K562 (cell line): ENCODE data around the gene SNAPC5. TPM values are rescaled to one million over a fixed set of nuclear protein-coding genes. Genes with fewer than 3 reads are reported as not detected.
A peak's percentile ranks its signal among the peaks of the same experiment; 100 is the strongest.

Experiments
- FOXK1 ChIP-seq: sonication (generic); formaldehyde crosslinking; IDR thresholded peaks from 2 replicates; pipeline ENCODE4 v1.8.0; 2022; ENCODE audit warnings: missing genetic modification reagents, mild to moderate bottlenecking, borderline replicate concordance
- MTA1 ChIP-seq: fragments of 450-650 bp; IDR thresholded peaks from 2 replicates; pipeline ENCODE4 v1.6.1; 2017; ENCODE audit warnings: borderline replicate concordance
- RBM14 ChIP-seq: fragments of 200-400 bp; formaldehyde crosslinking; IDR thresholded peaks from 2 replicates; pipeline ENCODE4 v1.6.1; 2018; ENCODE audit warnings: low read depth, mild to moderate bottlenecking, low read length, moderate library complexity, borderline replicate concordance; ENCODE audit not compliant: insufficient read depth
- RUNX1 ChIP-seq: sonication (generic); IDR thresholded peaks from 2 replicates; pipeline ENCODE4 v1.6.1; 2016; ENCODE audit warnings: antibody characterized with exemption, low read depth
- SAFB ChIP-seq: fragments of 200-400 bp; formaldehyde crosslinking; IDR thresholded peaks from 2 replicates; pipeline ENCODE4 v1.6.1; 2017; ENCODE audit warnings: low read depth, low read length, borderline replicate concordance
- SMAD1 ChIP-seq: fragments of 150-350 bp; IDR thresholded peaks from 2 replicates; pipeline ENCODE4 v1.6.1; 2014; ENCODE audit warnings: low read length, low read depth; ENCODE audit not compliant: partially characterized antibody
- TAF15 ChIP-seq: fragments of 200-400 bp; formaldehyde crosslinking; IDR thresholded peaks from 2 replicates; pipeline ENCODE4 v1.6.1; 2017; ENCODE audit warnings: mild to moderate bottlenecking, low read depth, low read length, moderate library complexity
- ZC3H11A ChIP-seq: IDR thresholded peaks from 2 replicates; pipeline ENCODE4 v1.6.1; 2012; ENCODE audit warnings: low read depth, low read length, improper control_type of control experiment
- ZNF224 ChIP-seq: sonication (generic); formaldehyde crosslinking; IDR thresholded peaks from 2 replicates; pipeline ENCODE4 v1.8.0; 2022; ENCODE audit warnings: mild to moderate bottlenecking, missing genetic modification reagents
- ZNF398 ChIP-seq: fragments of 250-450 bp; sonication (Bioruptor Pico); IDR thresholded peaks from 2 replicates; pipeline ENCODE4 v1.8.0; 2021; ENCODE audit warnings: moderate library complexity, mild to moderate bottlenecking, inconsistent platforms
- ZNF778 ChIP-seq: fragments of 450-650 bp; formaldehyde crosslinking; IDR thresholded peaks from 2 replicates; pipeline ENCODE4 v1.4.0; 2020; ENCODE audit warnings: mild to moderate bottlenecking, moderate library complexity
- polyA plus RNA-seq, 8 experiments: library from polyadenylated mRNA; depleted of rRNA in 4 of 8; stranded (reverse) in 5 of 8; unstranded in 3 of 8; fragments of >200 nt; fragmentation: Nextera tagmentation in 2 of 8; fragmentation: Illumina TruSeq in 1 of 8; extraction: Ambion mirVana in 2 of 8; extraction: Trizol in 1 of 8; gene quantifications; 2 replicates each; pipeline versions ENCODE4 v1.2.1 to v1.2.3, GENCODE V29; 2011 to 2014; ENCODE audit warnings: inconsistent platforms in 1 of 8, missing spikeins in 1 of 8
- total RNA-seq, 7 experiments: library from RNA; depleted of rRNA in 6 of 7; stranded (reverse); fragments of >200 nt in 6 of 7; fragmentation: Illumina TruSeq in 2 of 7; extraction: Trizol in 2 of 7; gene quantifications; 2 replicates each; pipeline versions ENCODE4 v1.2.1 to v1.2.3, GENCODE V29; 2011 to 2021; ENCODE audit warnings: low replicate concordance in 1 of 7
- TF ChIP-seq, protein P1 (sequence below): fragments of 250-450 bp; sonication (Bioruptor Pico); IDR thresholded peaks from 2 replicates; pipeline ENCODE4 v1.4.0; 2020
- TF ChIP-seq, protein P2 (sequence below): fragments of 250-450 bp; sonication (Bioruptor Pico); IDR thresholded peaks from 2 replicates; pipeline ENCODE4 v1.8.0; 2022; ENCODE audit warnings: inconsistent platforms
- TF ChIP-seq, protein P3 (sequence below): sonication (generic); formaldehyde crosslinking; IDR thresholded peaks from 2 replicates; pipeline ENCODE4 v1.8.0; 2022; ENCODE audit warnings: mild to moderate bottlenecking, low read depth, missing genetic modification reagents

Gene SNAPC5
- total and polyA plus RNA-seq, 9 of the 15 experiments (the other 6 are each of a cell fraction or from before 2014, with no cell fraction given): 52.8 to 155 (median 96.5) TPM

DNA sequence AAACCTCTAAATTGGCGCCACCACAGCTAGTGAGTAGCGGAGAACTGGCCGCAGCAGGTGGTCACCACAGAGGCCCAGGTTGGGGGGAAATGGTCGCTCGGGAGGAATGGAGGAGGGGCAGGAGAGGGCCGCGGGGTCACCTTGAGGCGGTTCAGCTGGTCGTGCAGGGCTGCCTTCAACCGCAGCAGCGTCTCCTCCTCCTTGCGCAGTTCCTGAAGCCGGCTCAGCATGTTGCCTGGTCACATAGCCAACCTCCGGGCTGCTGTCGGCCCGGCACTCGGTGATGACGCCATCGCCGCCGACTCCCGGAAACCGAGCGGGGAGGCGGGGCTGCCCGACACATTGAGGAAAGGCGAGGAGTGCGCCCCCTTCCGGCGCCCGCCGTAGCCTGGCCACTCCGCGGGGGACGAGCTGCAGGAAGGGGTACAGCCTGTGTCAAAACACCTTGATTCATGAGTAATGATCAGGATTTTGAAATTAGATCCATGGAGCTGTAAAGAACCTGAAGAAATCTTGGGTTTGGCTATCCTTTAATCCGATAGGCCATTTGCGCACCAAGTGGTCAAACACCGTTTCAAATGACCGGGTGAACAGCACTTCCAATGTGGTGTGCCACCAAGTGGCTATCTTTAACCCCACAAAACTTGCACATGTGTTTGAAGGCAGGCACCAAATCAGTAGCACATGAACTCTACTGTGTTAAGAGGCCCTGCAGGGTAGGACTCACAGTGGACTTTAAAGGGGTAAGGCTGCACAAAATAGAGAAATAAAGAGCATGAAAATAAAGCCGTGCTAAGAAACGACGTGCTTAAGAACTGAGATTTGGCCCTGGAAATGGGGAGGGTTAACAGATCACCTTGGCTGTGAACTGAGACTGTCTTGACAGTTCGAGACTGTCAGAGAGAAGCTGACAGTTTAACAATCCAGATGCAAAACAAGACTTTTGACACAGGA lies at the start of gene SNAPC5 (continued):
- TF ChIP-seq, protein P1, sequence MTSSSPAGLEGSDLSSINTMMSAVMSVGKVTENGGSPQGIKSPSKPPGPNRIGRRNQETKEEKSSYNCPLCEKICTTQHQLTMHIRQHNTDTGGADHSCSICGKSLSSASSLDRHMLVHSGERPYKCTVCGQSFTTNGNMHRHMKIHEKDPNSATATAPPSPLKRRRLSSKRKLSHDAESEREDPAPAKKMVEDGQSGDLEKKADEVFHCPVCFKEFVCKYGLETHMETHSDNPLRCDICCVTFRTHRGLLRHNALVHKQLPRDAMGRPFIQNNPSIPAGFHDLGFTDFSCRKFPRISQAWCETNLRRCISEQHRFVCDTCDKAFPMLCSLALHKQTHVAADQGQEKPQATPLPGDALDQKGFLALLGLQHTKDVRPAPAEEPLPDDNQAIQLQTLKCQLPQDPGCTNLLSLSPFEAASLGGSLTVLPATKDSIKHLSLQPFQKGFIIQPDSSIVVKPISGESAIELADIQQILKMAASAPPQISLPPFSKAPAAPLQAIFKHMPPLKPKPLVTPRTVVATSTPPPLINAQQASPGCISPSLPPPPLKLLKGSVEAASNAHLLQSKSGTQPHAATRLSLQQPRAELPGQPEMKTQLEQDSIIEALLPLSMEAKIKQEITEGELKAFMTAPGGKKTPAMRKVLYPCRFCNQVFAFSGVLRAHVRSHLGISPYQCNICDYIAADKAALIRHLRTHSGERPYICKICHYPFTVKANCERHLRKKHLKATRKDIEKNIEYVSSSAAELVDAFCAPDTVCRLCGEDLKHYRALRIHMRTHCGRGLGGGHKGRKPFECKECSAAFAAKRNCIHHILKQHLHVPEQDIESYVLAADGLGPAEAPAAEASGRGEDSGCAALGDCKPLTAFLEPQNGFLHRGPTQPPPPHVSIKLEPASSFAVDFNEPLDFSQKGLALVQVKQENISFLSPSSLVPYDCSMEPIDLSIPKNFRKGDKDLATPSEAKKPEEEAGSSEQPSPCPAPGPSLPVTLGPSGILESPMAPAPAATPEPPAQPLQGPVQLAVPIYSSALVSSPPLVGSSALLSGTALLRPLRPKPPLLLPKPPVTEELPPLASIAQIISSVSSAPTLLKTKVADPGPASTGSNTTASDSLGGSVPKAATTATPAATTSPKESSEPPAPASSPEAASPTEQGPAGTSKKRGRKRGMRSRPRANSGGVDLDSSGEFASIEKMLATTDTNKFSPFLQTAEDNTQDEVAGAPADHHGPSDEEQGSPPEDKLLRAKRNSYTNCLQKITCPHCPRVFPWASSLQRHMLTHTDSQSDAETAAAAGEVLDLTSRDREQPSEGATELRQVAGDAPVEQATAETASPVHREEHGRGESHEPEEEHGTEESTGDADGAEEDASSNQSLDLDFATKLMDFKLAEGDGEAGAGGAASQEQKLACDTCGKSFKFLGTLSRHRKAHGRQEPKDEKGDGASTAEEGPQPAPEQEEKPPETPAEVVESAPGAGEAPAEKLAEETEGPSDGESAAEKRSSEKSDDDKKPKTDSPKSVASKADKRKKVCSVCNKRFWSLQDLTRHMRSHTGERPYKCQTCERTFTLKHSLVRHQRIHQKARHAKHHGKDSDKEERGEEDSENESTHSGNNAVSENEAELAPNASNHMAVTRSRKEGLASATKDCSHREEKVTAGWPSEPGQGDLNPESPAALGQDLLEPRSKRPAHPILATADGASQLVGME (CRISPR knock-in tag): no peak
- TF ChIP-seq, protein P2, sequence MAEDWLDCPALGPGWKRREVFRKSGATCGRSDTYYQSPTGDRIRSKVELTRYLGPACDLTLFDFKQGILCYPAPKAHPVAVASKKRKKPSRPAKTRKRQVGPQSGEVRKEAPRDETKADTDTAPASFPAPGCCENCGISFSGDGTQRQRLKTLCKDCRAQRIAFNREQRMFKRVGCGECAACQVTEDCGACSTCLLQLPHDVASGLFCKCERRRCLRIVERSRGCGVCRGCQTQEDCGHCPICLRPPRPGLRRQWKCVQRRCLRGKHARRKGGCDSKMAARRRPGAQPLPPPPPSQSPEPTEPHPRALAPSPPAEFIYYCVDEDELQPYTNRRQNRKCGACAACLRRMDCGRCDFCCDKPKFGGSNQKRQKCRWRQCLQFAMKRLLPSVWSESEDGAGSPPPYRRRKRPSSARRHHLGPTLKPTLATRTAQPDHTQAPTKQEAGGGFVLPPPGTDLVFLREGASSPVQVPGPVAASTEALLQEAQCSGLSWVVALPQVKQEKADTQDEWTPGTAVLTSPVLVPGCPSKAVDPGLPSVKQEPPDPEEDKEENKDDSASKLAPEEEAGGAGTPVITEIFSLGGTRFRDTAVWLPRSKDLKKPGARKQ (CRISPR knock-in tag): no peak
- TF ChIP-seq SMAD1 (peak; percentile 59), RBM14 (0 out of 2 replicates have a peak, but pooled peaks have one; percentile 60), RUNX1 (no peak), ZNF778 (CRISPR knock-in tag) (no peak), TAF15 (peak; percentile 79; the same call in 1 of the 2 replicates), ZNF224 (CRISPR knock-in tag) (no peak), MTA1 (peak; percentile 98), FOXK1 (CRISPR knock-in tag) (peak; percentile 96), SAFB (no peak), ZNF398 (CRISPR knock-in tag) (no peak), ZC3H11A (no peak)
- TF ChIP-seq, protein P3, sequence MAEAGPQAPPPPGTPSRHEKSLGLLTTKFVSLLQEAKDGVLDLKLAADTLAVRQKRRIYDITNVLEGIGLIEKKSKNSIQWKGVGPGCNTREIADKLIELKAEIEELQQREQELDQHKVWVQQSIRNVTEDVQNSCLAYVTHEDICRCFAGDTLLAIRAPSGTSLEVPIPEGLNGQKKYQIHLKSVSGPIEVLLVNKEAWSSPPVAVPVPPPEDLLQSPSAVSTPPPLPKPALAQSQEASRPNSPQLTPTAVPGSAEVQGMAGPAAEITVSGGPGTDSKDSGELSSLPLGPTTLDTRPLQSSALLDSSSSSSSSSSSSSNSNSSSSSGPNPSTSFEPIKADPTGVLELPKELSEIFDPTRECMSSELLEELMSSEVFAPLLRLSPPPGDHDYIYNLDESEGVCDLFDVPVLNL: no peak
